HG02884 (cell line): ENCODE data around the gene MEOX1.
"Not testable (repeated sequence)": the region's sequence is repeated elsewhere in the genome, so short reads cannot be mapped to it uniquely, and the experiment has no call there.

Source experiments
- ATAC-seq: cut with Tn5 transposase; IDR thresholded peaks from one replicate; pipeline ENCODE4 v1.9.1; 2021; ENCODE audit warnings: mild to moderate bottlenecking, moderate library complexity; ENCODE audit not compliant: unreplicated experiment

The MEOX1 gene

GRCh38 chr17:43620147-43620546, 41.6 kb downstream of the MEOX1 start:
- no peak for ATAC-seq

GRCh38 chr17:43619705-43620104, 42.0 kb downstream of the MEOX1 start:
- ATAC-seq = no peak

GRCh38 chr17:43618276-43618675, 43.4 kb downstream of the MEOX1 start:
- no peak for ATAC-seq

DNA sequence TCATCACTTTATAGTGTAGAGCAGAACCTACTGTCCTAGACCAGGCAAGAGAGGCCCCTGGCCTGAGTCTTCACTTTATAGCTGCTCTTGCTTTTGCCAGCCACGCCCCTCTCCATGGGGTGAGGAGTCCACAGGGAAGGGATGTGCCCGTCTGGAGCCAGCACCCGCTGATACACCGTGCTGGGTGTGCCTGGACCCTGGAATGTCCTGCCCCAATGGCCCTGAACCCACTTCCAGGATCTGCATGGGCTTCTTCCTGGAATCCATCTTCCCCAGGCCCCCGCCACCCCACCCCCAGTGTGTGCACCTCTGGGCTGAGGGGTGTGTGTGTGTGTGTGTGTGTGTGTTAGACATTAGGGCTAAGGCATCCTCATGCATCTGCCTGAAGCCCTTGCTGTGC, 44.9 kb downstream of the MEOX1 start:
- ATAC-seq = no peak

DNA sequence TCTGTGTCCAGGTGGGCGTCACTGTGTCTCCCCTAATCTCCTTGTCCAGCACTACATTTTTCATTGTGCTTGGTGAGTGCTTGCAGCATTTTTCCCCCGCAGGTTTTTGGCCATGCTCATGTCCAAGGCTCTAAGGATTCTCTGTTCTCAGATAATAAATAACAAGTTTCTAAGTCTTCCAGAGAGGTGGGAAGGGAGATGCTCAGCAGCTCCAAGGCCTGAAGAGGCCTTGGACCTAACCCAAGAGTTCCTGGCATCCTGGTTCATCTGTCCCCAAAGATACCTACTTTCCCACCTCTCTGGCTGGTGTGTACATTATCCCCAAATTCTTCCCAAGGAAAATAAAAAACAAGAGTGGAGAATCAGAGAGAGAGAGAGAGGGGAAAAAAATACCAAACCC, 45.3 kb downstream of the MEOX1 start:
- no peak for ATAC-seq

GRCh38 chr17:43616029-43616351, 45.7 kb downstream of the MEOX1 start:
- no peak for ATAC-seq

DNA sequence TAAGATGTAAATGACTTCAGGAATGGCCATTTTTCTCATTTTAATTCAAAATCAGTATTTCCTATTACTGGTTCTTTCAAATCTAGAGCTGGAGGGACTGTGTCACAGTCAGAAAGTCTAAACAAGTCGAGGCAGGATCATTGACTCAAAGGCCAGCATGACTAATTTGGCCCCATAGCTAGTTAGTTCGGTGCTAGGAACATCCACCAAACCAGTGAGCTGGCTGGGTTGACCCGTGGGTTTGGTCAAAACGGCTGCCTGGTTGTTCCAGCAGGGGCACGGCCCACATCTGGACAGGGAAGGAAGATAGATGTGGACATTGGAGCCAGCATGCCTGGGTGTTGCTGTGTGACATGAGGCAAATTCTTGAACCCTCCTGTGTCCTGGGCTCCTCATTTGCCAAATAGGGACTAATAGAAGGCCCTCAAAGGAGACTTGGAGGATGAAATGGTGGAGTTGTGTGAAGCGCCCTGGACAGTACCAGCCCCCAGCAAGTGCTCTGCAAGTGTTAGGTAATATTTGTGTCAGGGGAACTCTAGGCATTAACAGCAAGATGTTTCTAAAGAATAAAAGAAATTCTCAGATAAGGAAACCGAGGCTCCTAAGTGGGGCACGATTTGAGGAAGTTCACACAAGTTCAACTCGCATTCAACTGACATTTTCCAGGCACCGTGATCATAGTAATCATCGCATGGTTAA, 46.2 kb downstream of the MEOX1 start:
- ATAC-seq = no peak

DNA sequence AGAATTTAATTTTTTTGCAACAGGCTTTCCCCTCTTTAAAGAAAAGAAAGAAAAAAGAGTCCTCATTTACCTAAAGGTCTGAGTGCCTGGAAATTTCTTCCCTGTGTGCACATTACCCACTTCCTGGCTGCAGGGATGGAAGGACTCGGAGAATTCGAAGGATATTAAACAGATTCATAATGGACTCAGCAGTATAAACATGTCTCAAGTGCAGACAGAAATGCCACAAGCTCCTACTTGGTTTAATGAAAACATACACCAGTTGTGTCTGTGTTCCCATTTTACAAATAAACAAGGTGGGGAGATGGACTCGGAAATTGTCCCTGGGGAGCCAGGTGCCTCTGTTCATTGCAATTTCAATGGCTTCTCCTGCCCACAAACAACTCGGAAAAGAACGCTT, 47.2 kb downstream of the MEOX1 start:
- no peak for ATAC-seq

GRCh38 chr17:43613917-43614316, 47.8 kb downstream of the MEOX1 start:
- no peak for ATAC-seq

- no peak for ATAC-seq
Observed at GRCh38 chr17:43612515-43612914, 49.2 kb downstream of the MEOX1 start.

DNA sequence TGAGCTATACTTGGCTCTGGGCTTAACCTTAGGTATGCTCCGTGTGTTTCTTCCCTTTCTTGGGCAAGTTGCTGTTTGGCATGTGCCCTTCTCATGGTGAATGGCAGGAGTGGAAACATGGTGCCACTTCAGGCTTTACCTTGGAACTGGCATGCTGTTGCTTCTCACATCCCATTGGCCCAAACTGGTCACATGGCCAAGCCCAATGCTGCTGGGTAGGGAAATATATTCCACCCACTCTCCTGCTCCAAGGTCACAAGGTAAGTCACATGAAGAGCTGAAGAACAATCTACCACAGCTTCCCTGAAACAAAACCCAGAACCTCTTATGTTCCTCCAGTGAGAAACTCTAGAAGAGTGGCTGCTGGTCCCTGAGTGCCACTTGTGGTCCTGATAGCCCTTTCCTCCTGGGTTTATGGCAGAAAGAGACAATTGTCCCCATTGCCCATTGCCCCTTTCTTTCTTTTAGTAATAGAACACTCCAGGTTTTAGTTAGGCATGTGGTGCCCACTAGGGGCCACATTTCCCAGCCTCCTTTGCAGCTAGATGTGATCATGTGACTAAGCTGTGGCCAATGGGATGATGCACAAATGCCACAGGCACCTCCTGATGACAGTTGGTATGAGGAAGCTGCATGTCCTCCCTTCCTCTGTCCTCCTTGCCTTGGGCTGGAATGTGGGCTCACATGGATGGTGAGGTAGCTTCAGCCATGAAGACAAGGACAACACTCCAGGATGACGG, 50.3 kb downstream of the MEOX1 start:
- ATAC-seq = no peak

GRCh38 chr17:43609613-43610385, 51.9 kb downstream of the MEOX1 start:
- no peak for ATAC-seq

GRCh38 chr17:43608313-43608712, 53.4 kb downstream of the MEOX1 start:
- ATAC-seq = no peak

DNA sequence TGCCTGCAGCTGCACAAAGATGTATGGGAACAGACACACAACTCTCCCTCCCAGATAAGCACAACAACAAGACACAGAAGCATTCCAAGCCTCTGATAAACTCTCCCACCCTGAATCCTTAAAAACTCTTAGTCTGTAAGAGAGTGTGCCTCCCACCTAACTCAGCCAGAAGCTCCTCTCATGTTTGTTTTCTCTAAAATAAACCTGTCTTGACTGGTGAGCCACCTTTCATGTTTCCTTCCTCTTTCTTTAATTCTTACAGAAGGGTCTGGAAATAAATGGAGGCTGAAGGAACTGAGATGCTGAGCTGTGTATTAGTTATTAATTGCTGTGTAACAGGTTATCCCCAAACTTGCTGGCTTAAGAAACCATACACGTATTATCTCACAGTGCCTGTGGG, 57.2 kb downstream of the MEOX1 start:
- no peak for ATAC-seq

- ATAC-seq = no peak
Observed at GRCh38 chr17:43603321-43603720, 58.4 kb downstream of the MEOX1 start.

DNA sequence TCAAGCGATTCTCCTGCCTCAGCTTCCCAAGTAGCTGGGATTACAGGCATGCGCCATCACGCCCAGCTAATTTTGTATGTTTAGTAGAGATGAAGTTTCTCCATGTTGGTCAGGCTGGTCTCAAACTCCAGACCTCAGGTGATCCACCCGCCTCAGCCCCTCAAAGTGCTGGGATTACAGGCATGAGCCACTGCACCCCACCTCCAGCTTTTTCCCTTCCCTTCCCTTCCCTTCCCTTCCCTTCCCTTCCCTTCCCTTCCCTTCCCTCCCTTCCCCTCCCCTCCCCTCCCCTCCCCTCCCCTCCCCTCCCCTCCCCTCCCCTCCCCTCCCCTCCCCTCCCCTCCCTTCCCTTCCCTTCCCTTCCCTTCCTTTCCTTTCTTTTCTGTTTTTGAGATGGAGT, 59.2 kb downstream of the MEOX1 start:
- ATAC-seq = not testable (repeated sequence)

DNA sequence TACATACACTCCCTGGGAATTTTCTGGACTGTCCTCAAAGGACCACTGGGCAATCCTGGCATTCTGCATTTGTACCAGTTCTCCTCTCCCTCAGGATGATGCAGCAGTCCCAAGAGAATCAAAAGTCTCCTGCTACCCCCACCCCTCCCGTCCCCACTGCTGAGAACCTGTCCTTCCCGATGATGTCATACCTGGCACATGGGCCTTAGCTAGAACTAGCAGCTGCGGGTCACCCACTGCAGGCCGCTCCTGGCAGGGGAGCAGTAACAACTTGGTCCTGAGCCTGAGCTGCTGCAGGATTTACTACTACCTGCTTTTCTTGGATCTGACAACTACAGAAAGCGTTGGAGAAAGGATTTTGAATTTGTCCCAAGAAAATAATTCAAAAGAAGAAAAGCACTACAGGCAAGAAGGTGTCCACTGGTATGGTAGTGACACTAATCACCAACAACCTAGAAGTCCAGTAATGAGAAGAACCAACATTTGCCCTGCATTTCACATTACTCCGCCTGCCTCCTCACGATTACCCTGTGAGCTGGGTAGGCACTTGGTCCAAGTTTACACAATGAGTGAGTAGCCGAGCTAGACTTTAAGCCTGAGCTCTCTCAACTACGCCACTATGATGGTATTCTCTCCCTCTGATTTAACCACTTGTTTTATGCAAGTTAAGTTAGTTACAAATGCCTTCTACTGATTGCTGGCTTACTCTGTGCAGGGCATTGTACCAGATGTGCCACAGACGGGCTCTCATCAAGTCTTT, 60.3 kb downstream of the MEOX1 start:
- ATAC-seq = no peak

- no peak for ATAC-seq
Observed at GRCh38 chr17:43599835-43600234, 61.9 kb downstream of the MEOX1 start.

- no peak for ATAC-seq
Observed at GRCh38 chr17:43599046-43599395, 62.7 kb downstream of the MEOX1 start.

GRCh38 chr17:43598357-43599045, 63.2 kb downstream of the MEOX1 start:
- ATAC-seq = no peak
